Measurements from ENCODE around the gene TPRG1. TPM values are rescaled to one million over a fixed set of nuclear protein-coding genes. Genes with fewer than 3 reads are reported as not detected.
A peak's percentile ranks its signal among the peaks of the same experiment; 100 is the strongest.

TPRG1 gene
- total RNA-seq, 1 donor from 2014 or later, result 11.6 TPM

- DNase-seq (ENCODE audit: extremely low spot score, unreplicated experiment), result no peak
- Mint-ChIP-seq H3K27ac (no peak overlapping the region), H3K4me1 (ENCODE audit: unreplicated experiment) (peaks cover 5% of the 10 kb centered on the region), H3K36me3 (no peaks in the 10 kb centered on the region), H3K9me3 (no peaks in the 10 kb centered on the region), H3K4me3 (no peak overlapping the region), H3K27me3 (peaks cover 50% of the 10 kb centered on the region)
- TF ChIP-seq CTCF (conservative IDR thresholded peaks at IDR 0.05), result no peak
Observed at GRCh38 chr3:189311521-189311920, 139.8 kb downstream of the TPRG1 start.

- no peak for TF ChIP-seq CTCF (conservative IDR thresholded peaks at IDR 0.05)
- no peaks in the 10 kb centered on the region for H3K36me3 Mint-ChIP-seq
- H3K4me3 Mint-ChIP-seq, result no peak overlapping the region
- peaks cover 46% of the 10 kb centered on the region for H3K27me3 Mint-ChIP-seq
- H3K27ac Mint-ChIP-seq, result no peak overlapping the region
- H3K9me3 Mint-ChIP-seq, result no peaks in the 10 kb centered on the region
- DNase-seq (ENCODE audit: extremely low spot score, unreplicated experiment), result no peak
- H3K4me1 Mint-ChIP-seq (ENCODE audit: unreplicated experiment), result peaks cover 9% of the 10 kb centered on the region
Observed at GRCh38 chr3:189312866-189313265, 141.1 kb downstream of the TPRG1 start.

- Mint-ChIP-seq H3K27me3 (peaks cover 43% of the 10 kb centered on the region), H3K4me1 (ENCODE audit: unreplicated experiment) (peaks cover 9% of the 10 kb centered on the region), H3K9me3 (no peaks in the 10 kb centered on the region), H3K27ac (peak overlapping the region; percentile 55), H3K4me3 (no peak overlapping the region), H3K36me3 (no peaks in the 10 kb centered on the region)
- no peak for DNase-seq (ENCODE audit: extremely low spot score, unreplicated experiment)
- no peak for TF ChIP-seq CTCF (conservative IDR thresholded peaks at IDR 0.05)
Observed at GRCh38 chr3:189316296-189317019, 144.7 kb downstream of the TPRG1 start.

DNA sequence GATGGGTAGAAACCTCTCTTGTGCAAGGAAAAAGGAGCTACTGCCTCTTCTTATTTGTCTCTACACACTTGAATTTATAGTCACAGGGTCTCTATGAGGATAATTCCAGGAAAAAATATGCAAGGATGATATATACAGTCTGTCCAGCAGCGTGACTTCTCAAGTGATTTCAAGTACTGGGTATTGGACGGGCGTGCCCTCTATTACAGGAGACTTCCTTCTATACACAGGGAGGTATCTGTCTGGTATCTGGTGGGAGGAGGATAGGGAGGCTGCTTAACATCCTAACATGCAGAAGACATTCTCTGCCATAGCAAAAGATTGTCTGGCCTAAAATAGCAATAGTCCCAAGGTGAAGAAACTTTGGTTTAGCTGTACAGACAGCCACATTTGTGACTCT is 146.1 kb downstream of the TPRG1 start:
- TF ChIP-seq CTCF (conservative IDR thresholded peaks at IDR 0.05), result no peak
- H3K36me3 Mint-ChIP-seq, result no peaks in the 10 kb centered on the region
- peaks cover 45% of the 10 kb centered on the region for H3K27me3 Mint-ChIP-seq
- H3K4me3 Mint-ChIP-seq, result no peak overlapping the region
- H3K9me3 Mint-ChIP-seq, result peaks cover 5% of the 10 kb centered on the region
- H3K4me1 Mint-ChIP-seq (ENCODE audit: unreplicated experiment), result peaks cover 9% of the 10 kb centered on the region
- DNase-seq (ENCODE audit: extremely low spot score, unreplicated experiment), result no peak
- peak overlapping the region; percentile 11 for H3K27ac Mint-ChIP-seq

DNA sequence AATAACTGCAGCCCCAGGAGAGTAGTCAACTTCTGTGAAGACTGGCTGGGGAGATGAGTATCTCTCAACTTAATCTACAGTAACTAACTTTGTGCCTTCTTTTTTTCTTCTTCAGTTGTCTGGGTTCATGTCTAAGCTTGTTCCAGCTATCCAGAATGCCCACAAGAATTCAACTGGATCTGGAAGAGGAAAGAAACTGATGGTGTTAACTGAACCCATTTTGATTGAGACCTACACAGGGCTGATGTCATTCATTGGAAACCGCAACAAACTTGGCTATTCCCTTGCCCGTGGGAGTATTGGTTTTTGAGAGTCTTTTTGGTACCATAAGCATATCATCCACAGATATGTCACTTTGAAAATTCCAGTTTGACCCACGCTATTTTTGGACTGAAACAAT is 148.7 kb downstream of the TPRG1 start:
- Mint-ChIP-seq H3K4me1 (ENCODE audit: unreplicated experiment) (peaks cover 17% of the 10 kb centered on the region), H3K9me3 (peaks cover 10% of the 10 kb centered on the region), H3K36me3 (no peaks in the 10 kb centered on the region), H3K27me3 (peaks cover 33% of the 10 kb centered on the region), H3K27ac (no peak overlapping the region), H3K4me3 (no peak overlapping the region)
- DNase-seq (ENCODE audit: extremely low spot score, unreplicated experiment), result no peak
- no peak for TF ChIP-seq CTCF (conservative IDR thresholded peaks at IDR 0.05)
